H1 (cell line): Measurements from ENCODE around the gene ABHD10. TPM values are rescaled to one million over a fixed set of nuclear protein-coding genes. Genes with fewer than 3 reads are reported as not detected.
A peak's percentile ranks its signal among the peaks of the same experiment; 100 is the strongest.

Source experiments
- CTCF ChIA-PET: fragments of 300-600 bp; sonication (Branson Sonifier 250); formaldehyde crosslinking; loops from one replicate; lab custom pipeline; 2021; ENCODE audit not compliant: partially characterized antibody; lab: Charles Lee
- POLR2A ChIA-PET: fragments of 300-600 bp; sonication (Branson Sonifier 250); formaldehyde crosslinking; loops from one replicate; lab custom pipeline; 2021; ENCODE audit warnings: inconsistent platforms; ENCODE audit not compliant: partially characterized antibody; lab: Charles Lee
- DNase-seq, 2 experiments: peaks; one replicate each; pipeline versions ENCODE4 v3.0.0 to v3.0.0-alpha.2; 2010 to 2022; ENCODE audit warnings: low spot score in 2 of 2, low read depth in 1 of 2, mixed read lengths in 1 of 2
- FAIRE-seq: peaks from 2 replicates; lab custom pipeline; 2011; peaks lifted over from hg19 to GRCh38; lab: Jason Lieb, UNC
- H2AFZ ChIP-seq: 2 replicates; pipeline ENCODE4 v1.8.1; 2012; ENCODE audit warnings: low read length, inconsistent platforms
- H2AK5ac ChIP-seq: 2 replicates; pipeline ENCODE4 v1.6.1; 2013; ENCODE audit warnings: low read depth, low read length
- H2BK120ac ChIP-seq: replicated peaks from 2 replicates; pipeline ENCODE3; 2013; ENCODE audit warnings: low read depth, low read length, inconsistent platforms
- H2BK12ac ChIP-seq: 2 replicates; pipeline ENCODE4 v1.6.1; 2013; ENCODE audit warnings: low read depth, low read length
- H2BK15ac ChIP-seq: 2 replicates; pipeline ENCODE4 v1.6.1; 2013; ENCODE audit warnings: low read length
- H2BK20ac ChIP-seq: 2 replicates; pipeline ENCODE4 v1.6.1; 2013; ENCODE audit warnings: low read length
- H2BK5ac ChIP-seq: 2 replicates; pipeline ENCODE4 v1.6.1; 2013; ENCODE audit warnings: low read depth, low read length
- H3K14ac ChIP-seq: 2 replicates; pipeline ENCODE4 v1.6.1; 2013; ENCODE audit warnings: inconsistent platforms; ENCODE audit not compliant: insufficient read length
- H3K18ac ChIP-seq: 2 replicates; pipeline ENCODE4 v1.6.1; 2013; ENCODE audit warnings: low read length; ENCODE audit errors: extremely low read depth
- H3K23ac ChIP-seq: 2 replicates; pipeline ENCODE4 v1.6.1; 2013; ENCODE audit warnings: inconsistent platforms; ENCODE audit not compliant: insufficient read length
- H3K23me2 ChIP-seq: 2 replicates; pipeline ENCODE4 v1.6.1; 2013; ENCODE audit warnings: low read depth, low read length
- H3K27ac ChIP-seq: 2 replicates; pipeline ENCODE4 v1.6.1; 2011; ENCODE audit warnings: low read depth, low read length, inconsistent platforms
- H3K27me3 ChIP-seq, 4 experiments: replicated peaks in 1 of 4; 1 replicate in 1 of 4; 2 replicates in 3 of 4; pipeline versions ENCODE4 v1.6.1 to v1.8.1; 2011 to 2013; ENCODE audit warnings: low read length in 3 of 4, mild to moderate bottlenecking in 3 of 4, inconsistent platforms in 2 of 4, mixed read lengths in 2 of 4, moderate library complexity in 1 of 4; ENCODE audit not compliant: control insufficient read depth in 3 of 4, insufficient read depth in 3 of 4; ENCODE audit errors: extremely low read depth in 1 of 4
- H3K36me3 ChIP-seq, 4 experiments: 2 replicates each; pipeline versions ENCODE4 v1.6.1 to v1.8.1; 2011 to 2013; ENCODE audit warnings: mild to moderate bottlenecking in 4 of 4, low read length in 3 of 4, moderate library complexity in 2 of 4, control low read depth in 1 of 4, inconsistent platforms in 1 of 4; ENCODE audit not compliant: insufficient read depth in 4 of 4, control insufficient read depth in 2 of 4
- H3K4ac ChIP-seq: replicated peaks from 2 replicates; pipeline ENCODE3; 2013; ENCODE audit warnings: low read length, low read depth, mixed read lengths, inconsistent platforms; ENCODE audit not compliant: insufficient read length
- H3K4me1 ChIP-seq, 4 experiments: replicated peaks in 1 of 4; 1 replicate in 1 of 4; 2 replicates in 3 of 4; pipeline versions ENCODE4 v1.6.1 to v1.8.1; 2011 to 2013; ENCODE audit warnings: low read length in 3 of 4, inconsistent platforms in 2 of 4, mixed read lengths in 1 of 4; ENCODE audit not compliant: insufficient read depth in 4 of 4, control insufficient read depth in 3 of 4
- H3K4me2 ChIP-seq, 2 experiments: 2 replicates each; pipeline versions ENCODE4 v1.6.1 to v1.8.1; 2011 to 2013; ENCODE audit warnings: low read depth in 2 of 2, low read length in 2 of 2, control low read depth in 1 of 2, inconsistent platforms in 1 of 2, mild to moderate bottlenecking in 1 of 2; ENCODE audit not compliant: insufficient read depth in 1 of 2
- H3K4me3 ChIP-seq, 4 experiments: fragments of 200-600, 300-600 bp in 1 of 4; sonication (generic), shearing (Covaris generic), sonication (Bioruptor Twin) in 1 of 4; 2 replicates each; pipeline versions ENCODE4 v1.5.1 to v1.8.1; 2011 to 2016; ENCODE audit warnings: low read length in 4 of 4, low read depth in 3 of 4, control low read depth in 2 of 4, inconsistent platforms in 2 of 4, mild to moderate bottlenecking in 2 of 4, mixed read lengths in 1 of 4, moderate library complexity in 1 of 4; ENCODE audit not compliant: insufficient read depth in 2 of 4; ENCODE audit errors: extremely low read depth in 1 of 4
- H3K56ac ChIP-seq: replicated peaks from 2 replicates; pipeline ENCODE3; 2013; ENCODE audit warnings: low read depth, mild to moderate bottlenecking, mixed read lengths, low read length, inconsistent platforms; ENCODE audit not compliant: insufficient read length
- H3K79me1 ChIP-seq: 2 replicates; pipeline ENCODE4 v1.6.1; 2013; ENCODE audit warnings: low read depth, low read length, control low read depth
- H3K79me2 ChIP-seq, 2 experiments: 2 replicates each; pipeline versions ENCODE4 v1.6.1 to v1.8.1; 2012 to 2013; ENCODE audit warnings: low read length in 2 of 2, mild to moderate bottlenecking in 2 of 2, inconsistent platforms in 1 of 2; ENCODE audit not compliant: insufficient read depth in 2 of 2, control insufficient read depth in 1 of 2
- H3K9ac ChIP-seq, 4 experiments: replicated peaks in 1 of 4; 1 replicate in 1 of 4; 2 replicates in 3 of 4; pipeline versions ENCODE4 v1.6.1 to v1.8.1; 2011 to 2013; ENCODE audit warnings: low read depth in 3 of 4, low read length in 3 of 4, control low read depth in 2 of 4, mild to moderate bottlenecking in 2 of 4, moderate library complexity in 2 of 4, inconsistent platforms in 1 of 4; ENCODE audit errors: extremely low read depth in 1 of 4
- H3K9me3 ChIP-seq, 2 experiments: 2 replicates each; pipeline versions ENCODE4 v1.6.1 to v1.8.1; 2012 to 2013; ENCODE audit warnings: mild to moderate bottlenecking in 2 of 2, moderate library complexity in 2 of 2, control low read depth in 1 of 2, inconsistent platforms in 1 of 2, low read depth in 1 of 2, low read length in 1 of 2, mixed read lengths in 1 of 2; ENCODE audit not compliant: insufficient read depth in 2 of 2
- H4K20me1 ChIP-seq, 2 experiments: replicated peaks in 1 of 2; 2 replicates each; pipeline versions ENCODE3 to v1.8.1; 2011 to 2013; ENCODE audit warnings: inconsistent platforms in 2 of 2, low read length in 2 of 2, mild to moderate bottlenecking in 1 of 2; ENCODE audit not compliant: insufficient read depth in 2 of 2, control insufficient read depth in 1 of 2
- H4K5ac ChIP-seq: 2 replicates; pipeline ENCODE4 v1.6.1; 2013; ENCODE audit warnings: low read length, low read depth, mixed read lengths, inconsistent platforms; ENCODE audit not compliant: insufficient read length
- H4K8ac ChIP-seq: 2 replicates; pipeline ENCODE4 v1.8.0; 2013; ENCODE audit warnings: mild to moderate bottlenecking, moderate library complexity, low read length, inconsistent platforms; ENCODE audit not compliant: insufficient read depth; ENCODE audit errors: extremely low read depth
- H4K91ac ChIP-seq: replicated peaks from 2 replicates; pipeline ENCODE3; 2013; ENCODE audit warnings: low read length, mixed read lengths, inconsistent platforms; ENCODE audit not compliant: insufficient read length
- ASH2L ChIP-seq: fragments of 200-600, 300-600 bp; sonication (generic); IDR thresholded peaks from one replicate; pipeline ENCODE4 v1.7.1; 2017; ENCODE audit warnings: low read length
- BACH1 ChIP-seq: IDR thresholded peaks from 2 replicates; pipeline ENCODE4 v1.6.1; 2012; ENCODE audit warnings: low read length, improper control_type of control experiment
- CBX5 ChIP-seq: fragments of 300-800, 300-1000 bp; sonication (generic); IDR thresholded peaks from 2 replicates; pipeline ENCODE4 v1.7.1; 2016; ENCODE audit warnings: antibody characterized with exemption, low read length, low read depth
- EZH2 ChIP-seq: fragments of 200-600 bp; sonication (generic); IDR thresholded peaks from 2 replicates; pipeline ENCODE4 v1.7.1; 2012; ENCODE audit warnings: low read depth, mild to moderate bottlenecking, moderate library complexity, low read length, inconsistent platforms; ENCODE audit not compliant: severe bottlenecking
- HDAC2 ChIP-seq, 2 experiments: fragments of 300-600 bp in 1 of 2; sonication (generic) in 1 of 2; IDR thresholded peaks; 2 replicates each; pipeline ENCODE4 v1.6.1; 2011 to 2012; ENCODE audit warnings: low read depth in 2 of 2, low read length in 2 of 2, mild to moderate bottlenecking in 2 of 2, moderate library complexity in 2 of 2, borderline replicate concordance in 1 of 2, inconsistent platforms in 1 of 2
- TAF1 ChIP-seq: IDR thresholded peaks from 2 replicates; pipeline ENCODE4 v1.6.1; 2011; ENCODE audit warnings: mild to moderate bottlenecking, low read depth, low read length
- TEAD4 ChIP-seq: IDR thresholded peaks from 2 replicates; pipeline ENCODE4 v1.6.1; 2012; ENCODE audit warnings: low read depth, low read length, inconsistent platforms, mixed read lengths
- WGBS, 2 experiments: shearing (Covaris generic) in 1 of 2; methylation state at CpG; one replicate each; pipeline versions ENCODE4 v1.1.6 to v1.1.7; 2013 to 2015; ENCODE audit warnings: low lambda C conversion rate in 2 of 2, mixed read lengths in 2 of 2, inconsistent platforms in 1 of 2, low coverage in 1 of 2, missing lambda C conversion rate in 1 of 2; ENCODE audit not compliant: insufficient replicate concordance in 2 of 2, insufficient coverage in 1 of 2, insufficient read length in 1 of 2; ENCODE audit errors: extremely low coverage in 1 of 2, missing lambda C conversion rate in 1 of 2; 5-methylcytosine and 5-hydroxymethylcytosine counted together
- long read RNA-seq, 2 experiments: library from RNA in 1 of 2; library from capped mRNA in 1 of 2; stranded (forward); transcript quantifications; one replicate each; pipeline ENCODE4 v2.0.0, GENCODE V29; 2021; ENCODE audit warnings: inconsistent platforms in 1 of 2
- polyA minus RNA-seq, 3 experiments: library from RNA; depleted of rRNA, polyadenylated mRNA; stranded (reverse); fragments of >200 nt; gene quantifications; 1 replicate in 2 of 3; 2 replicates in 1 of 3; pipeline ENCODE4 v1.2.3, GENCODE V29; 2011
- polyA plus RNA-seq, 7 experiments: library from polyadenylated mRNA; depleted of rRNA in 3 of 7; stranded (reverse) in 5 of 7; unstranded in 2 of 7; fragments of >200 nt in 5 of 7; fragments of 200-250 nt in 2 of 7; gene quantifications; 1 replicate in 5 of 7; 2 replicates in 1 of 7; 4 replicates in 1 of 7; pipeline versions ENCODE4 v1.2.1 to v1.2.3, GENCODE V29; 2011 to 2013; ENCODE audit warnings: missing spikeins in 2 of 7, mixed read lengths in 2 of 7
- total RNA-seq: library from RNA; stranded (reverse); fragmentation: NEBNext Ultra II Directional; extraction: Animal tissue kit (Norgen Biotek cat#: 25700); gene quantifications from 2 replicates; pipeline ENCODE4 v1.2.1, GENCODE V29; 2021

Gene ABHD10
- 24.6 and 27.5 TPM in 2 replicates for total RNA-seq
- polyA plus RNA-seq (2011; rRNA removed) = 5.8 and 10.9 TPM in 2 replicates
- 12.6 TPM for polyA plus RNA-seq (2011; cell fraction: cytosol; rRNA removed)
- 8.4 TPM for polyA plus RNA-seq (2011; cell fraction: nucleus; rRNA removed)
- polyA plus RNA-seq (2012, experiment 1 of 2) = 14.7 to 17.7 TPM (median 16.5 TPM) in 4 replicates
- polyA plus RNA-seq (2012, experiment 2 of 2) = 1.8 TPM
- polyA plus RNA-seq (2013, experiment 1 of 2) = 14.3 TPM
- 13.8 TPM for polyA plus RNA-seq (2013, experiment 2 of 2)
- polyA minus RNA-seq (2011; rRNA and poly(A)+ RNA removed) = 24.5 and 31.2 TPM in 2 replicates
- polyA minus RNA-seq (2011; cell fraction: cytosol; rRNA and poly(A)+ RNA removed) = 18.8 TPM
- polyA minus RNA-seq (2011; cell fraction: nucleus; rRNA and poly(A)+ RNA removed) = 16.0 TPM
- long read RNA-seq, experiment 1, transcript ABHD10-201 (5 exons, 2,590 nt) = major isoform, 5 of 18 reads
- long read RNA-seq, experiment 1, partial matches to known transcripts = 3 of 18 reads
- long read RNA-seq, experiment 1, other reads (novel, unspliced or antisense) = 10 of 18 reads
- long read RNA-seq, experiment 2, transcript ABHD10-201 (5 exons, 2,590 nt) = major isoform, 24 of 27 reads
- long read RNA-seq, experiment 2, partial matches to known transcripts = 0 of 27 reads
- long read RNA-seq, experiment 2, other reads (novel, unspliced or antisense) = 3 of 27 reads

- Histone ChIP-seq H3K27ac (peak within 1 kb of the TSS; percentile 72), H3K79me2 (peaks cover 0 to 17% of the 10 kb centered on the region in 2 experiments; a peak in 3 of 4 replicates), H2BK15ac (no peak within 1 kb of the TSS), H3K14ac (no peak within 1 kb of the TSS), H4K8ac (peak within 1 kb of the TSS; percentile 87), H2AFZ (peak within 1 kb of the TSS; percentile 87), H2BK20ac (no peak within 1 kb of the TSS), H4K20me1 (no peaks in the 10 kb centered on the region), H3K79me1 (no peaks in the 10 kb centered on the region; the same call in 1 of the 2 replicates), H3K23me2 (peaks cover 3% of the 10 kb centered on the region), H4K5ac (peak within 1 kb of the TSS; percentile 92), H3K27me3 (no peaks in the 10 kb centered on the region), H3K9me3 (no peaks in the 10 kb centered on the region), H3K4me2 (peak within 1 kb of the TSS; percentile 63 to 79), H3K23ac (no peak within 1 kb of the TSS), H2AK5ac (no peak within 1 kb of the TSS), H3K36me3 (no peaks in the 10 kb centered on the region; a peak in 1 of 8 replicates), H3K4ac (no peak within 1 kb of the TSS), H3K9ac (peak within 1 kb of the TSS; percentile 31 to 87 (median 74)), H3K18ac (peak within 1 kb of the TSS; percentile 89; the same call in 1 of the 2 replicates), H2BK12ac (peak within 1 kb of the TSS; percentile 61), H3K4me1 (no peaks in the 10 kb centered on the region), H4K91ac (peak within 1 kb of the TSS; percentile 62), H2BK5ac (peak within 1 kb of the TSS; percentile 79; the same call in 1 of the 2 replicates), H3K56ac (peak within 1 kb of the TSS; percentile 84), H2BK120ac (no peak within 1 kb of the TSS), H3K4me3 (peak within 1 kb of the TSS; percentile 80 to 91 (median 84))
- POLR2A ChIA-PET = interaction anchor here (0.5 to 2.1 kb wide), 18 partner anchors 8 to 261 kb away, joined by 3 to 16 read pairs (median 4); partner anchors contain the start of genes C3orf52 and TAGLN3
- peak; percentile 93 to 95 for DNase-seq
- peak; percentile 96 for FAIRE-seq
- WGBS, 2 experiments = 4% methylated on average over 61 of the region's 61 CpGs; no CpG with 5 or more reads in 1 of the 2 experiments
- CTCF ChIA-PET = interaction anchor here (0.9 to 4.8 kb wide), 15 partner anchors 8 to 279 kb away, joined by 3 to 30 read pairs (median 4); no protein-coding TSS in a partner anchor
- TF ChIP-seq ASH2L = peak; percentile 97
- TF ChIP-seq HDAC2 (IDR thresholded peaks at IDR 0.05; ENCODE audit: borderline replicate concordance in 1 of 2, low read depth in 2 of 2, low read length in 2 of 2) = peak; percentile 20 to 84; a peak in 1 of 4 replicates
- peak; percentile 85 for TF ChIP-seq TAF1
- TF ChIP-seq TEAD4 = no peak
- peak; percentile 54 for TF ChIP-seq BACH1
- no peak for TF ChIP-seq CBX5
- no peak for TF ChIP-seq EZH2
Measured at GRCh38 chr3:111978583-111979433, at the start of gene ABHD10. Gene ABHD10, plus strand, starts transcription at chr3:111979026. Its CDS starts 36 bp downstream, at chr3:111979062.
